ENCODE data around the gene PRKCE.
"Not testable (repeated sequence)": the region's sequence is repeated elsewhere in the genome, so short reads cannot be mapped to it uniquely, and the experiment has no call there.

The PRKCE gene

DNA sequence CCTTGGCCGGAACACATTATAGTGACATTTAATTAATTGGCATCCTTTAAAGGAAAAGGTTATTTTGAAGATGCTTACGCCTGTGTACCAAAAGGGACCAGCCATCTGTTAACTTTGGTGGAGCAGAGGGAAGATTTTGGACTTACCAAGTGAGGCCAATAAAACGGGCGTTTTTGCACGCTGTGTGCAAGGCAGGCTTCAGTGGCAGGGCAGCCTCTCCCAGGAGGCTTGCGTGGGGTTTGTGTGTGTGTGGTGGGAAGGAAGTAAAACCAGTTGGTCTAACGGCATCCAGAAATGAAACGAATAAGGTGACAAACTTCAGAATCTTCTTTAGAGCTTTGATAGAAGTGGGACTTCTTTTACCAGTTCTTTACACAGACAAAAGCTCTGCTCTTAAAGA is 191.7 kb downstream of the PRKCE start:
- DNase-seq, result no peak

GRCh38 chr2:45844796-45845457 is 193.5 kb downstream of the PRKCE start:
- no peak for DNase-seq

DNA sequence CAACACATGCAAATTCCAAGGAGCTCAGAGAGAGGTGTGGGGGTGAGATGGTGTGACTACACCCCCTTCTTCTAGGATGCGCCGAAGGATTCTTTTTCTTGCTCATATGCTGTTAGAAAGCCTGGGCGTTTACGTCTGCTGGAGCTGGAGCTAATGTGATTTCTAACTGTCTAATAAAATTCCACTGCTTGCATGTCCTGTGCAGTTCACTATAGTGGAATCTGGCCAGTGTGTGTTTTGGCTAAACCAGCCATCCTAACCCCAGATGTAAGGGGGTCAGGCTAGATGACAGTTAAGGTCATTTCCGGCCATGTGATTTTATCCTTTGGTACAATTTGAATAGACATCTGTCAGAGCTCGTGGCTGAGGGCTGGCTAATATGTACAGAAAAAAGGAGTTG is 194.1 kb downstream of the PRKCE start:
- no peak for DNase-seq

DNA sequence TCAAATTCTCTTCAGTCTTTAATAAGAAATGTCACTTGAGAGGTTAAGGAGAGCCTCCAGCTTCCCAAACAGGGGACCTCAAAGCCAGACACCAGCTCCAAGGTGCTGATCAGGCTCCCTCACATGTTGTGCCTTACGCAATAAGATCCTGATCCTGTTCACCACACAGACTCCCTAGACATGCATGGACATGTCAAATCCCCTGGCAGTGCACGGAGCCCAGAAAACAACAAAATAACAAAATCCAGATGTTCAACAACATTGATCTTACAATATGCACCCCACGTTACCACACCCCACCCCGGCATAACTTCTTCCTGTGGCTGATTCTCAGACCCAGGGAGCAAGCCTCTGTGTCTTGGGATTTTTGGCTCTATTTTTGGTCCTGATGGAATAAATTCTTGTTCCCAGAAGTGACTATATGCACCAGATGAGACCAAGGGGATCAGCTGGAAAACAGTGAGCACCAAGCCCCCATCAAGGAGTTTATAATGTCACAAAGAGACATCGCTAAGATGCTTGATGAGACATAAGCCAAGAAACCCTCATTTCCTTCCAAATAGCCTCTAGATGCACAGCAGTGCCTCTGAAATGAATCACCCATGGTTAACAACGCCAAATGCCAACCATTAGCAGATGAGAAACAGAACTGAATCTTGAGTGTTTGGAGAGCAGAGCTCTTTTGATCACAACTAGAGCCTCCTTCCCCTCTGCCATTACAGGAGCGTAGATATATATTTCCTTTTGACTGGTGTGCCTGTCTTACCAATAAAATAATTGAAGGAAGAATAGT is 198.2 kb downstream of the PRKCE start:
- DNase-seq, result no peak

DNA sequence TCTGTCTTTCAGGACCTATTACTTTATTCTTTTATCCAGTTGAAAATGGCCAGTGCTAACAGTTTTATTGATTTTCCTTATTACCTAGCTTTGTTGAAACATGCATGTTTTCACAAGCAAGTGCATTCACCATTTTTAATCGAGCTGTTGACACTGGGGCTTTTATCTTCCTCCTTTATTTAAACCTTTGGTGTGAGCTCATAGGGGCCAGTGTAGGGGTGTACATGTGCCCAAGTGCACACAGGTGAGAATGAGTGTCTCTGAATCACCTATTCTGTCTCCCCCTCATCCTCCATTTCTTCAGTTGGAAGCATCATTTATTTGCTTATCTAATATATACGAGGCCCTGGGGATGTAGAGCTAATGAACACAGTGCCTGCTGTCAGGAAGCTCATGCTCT is 199.1 kb downstream of the PRKCE start:
- DNase-seq, result peak; percentile 51 to 62

- DNase-seq, result no peak
Observed at GRCh38 chr2:45851111-45851510, 199.6 kb downstream of the PRKCE start.

DNA sequence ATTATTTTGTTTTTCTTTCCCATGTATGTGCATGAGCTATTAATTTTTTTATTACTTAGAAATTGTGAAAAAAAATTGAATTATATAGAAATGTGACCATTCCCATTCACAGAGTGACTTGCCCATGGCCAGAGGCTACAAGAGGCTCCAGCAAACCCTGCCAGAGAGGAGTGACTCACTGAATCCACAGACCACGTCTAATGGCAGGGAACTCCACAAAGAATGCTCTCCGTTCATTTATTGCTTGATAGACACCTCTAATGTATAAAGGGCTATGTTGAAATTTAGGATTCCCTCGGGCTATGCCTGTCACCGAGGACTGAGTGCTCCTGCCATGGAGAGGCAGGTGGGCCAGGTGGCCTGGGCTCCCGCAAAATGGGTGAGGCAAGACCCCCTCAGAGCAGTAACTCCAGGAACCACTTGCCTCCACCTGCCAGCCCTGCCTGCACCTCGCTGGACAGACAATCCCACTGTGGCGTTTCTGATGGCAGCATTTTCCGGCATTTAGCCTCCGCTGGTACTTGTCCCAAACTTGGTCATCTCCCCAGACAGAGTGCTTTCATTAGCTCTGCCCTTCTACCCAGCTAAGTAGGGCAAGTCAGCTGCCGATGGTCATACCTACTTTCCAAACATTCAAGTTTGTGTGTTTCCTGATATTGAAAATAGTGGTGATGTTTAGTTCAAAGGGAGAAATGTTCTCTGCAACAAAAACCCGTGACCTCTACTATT is 200.3 kb downstream of the PRKCE start:
- DNase-seq, result no peak

DNA sequence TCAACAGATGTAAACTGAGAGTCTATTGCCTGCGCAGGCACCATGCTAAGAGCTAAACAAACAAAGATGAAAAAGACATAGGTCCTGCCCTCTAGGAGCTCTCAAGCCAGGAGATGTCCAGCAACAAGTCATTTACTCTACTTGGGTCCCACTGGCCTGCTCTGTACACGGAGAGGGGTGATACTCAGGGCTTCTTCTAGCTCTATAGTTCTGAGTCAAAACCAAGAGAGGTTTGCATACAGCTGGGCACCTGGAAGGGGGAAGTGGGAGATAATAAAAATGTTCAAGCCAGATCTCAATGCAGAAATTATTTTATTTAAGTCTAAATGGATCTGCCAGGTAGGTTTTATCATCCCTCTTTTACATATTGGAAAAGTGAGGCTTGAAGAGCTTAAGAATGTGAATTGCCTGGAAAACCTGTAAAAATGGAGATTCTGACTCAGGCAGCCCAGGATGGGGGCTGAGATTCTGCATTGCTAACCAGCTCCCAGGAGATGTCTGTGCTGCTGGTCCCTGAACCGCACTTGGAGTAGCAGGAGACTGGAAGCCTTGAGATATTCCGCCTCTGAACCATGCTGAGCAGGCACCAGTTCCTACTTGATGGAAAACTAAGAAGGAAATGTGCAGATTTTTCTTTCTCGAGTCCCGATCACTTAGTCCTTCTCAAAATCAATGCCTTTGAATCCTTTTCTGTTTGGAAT is 201.1 kb downstream of the PRKCE start:
- DNase-seq, result peak; percentile 69 to 75

DNA sequence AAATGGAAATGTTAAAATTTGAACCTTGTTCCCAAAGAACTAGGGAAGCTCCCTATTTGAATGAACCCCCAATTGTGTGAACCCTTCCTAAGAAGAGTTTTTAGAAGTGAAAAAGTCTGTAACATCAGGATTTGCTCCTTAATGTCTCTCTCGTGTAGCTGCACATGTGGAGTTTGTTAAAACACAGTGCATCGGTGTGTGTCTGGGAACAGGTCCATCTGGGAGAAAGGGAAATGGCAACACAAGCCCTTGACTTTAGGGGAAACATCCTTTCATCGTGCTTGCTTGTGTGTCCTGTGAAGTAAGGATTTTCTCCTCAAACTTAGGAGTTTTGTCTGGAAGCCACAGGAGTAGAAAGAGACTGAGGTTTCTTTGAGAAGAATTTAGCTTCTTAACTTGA is 203.9 kb downstream of the PRKCE start:
- DNase-seq, result no peak

DNA sequence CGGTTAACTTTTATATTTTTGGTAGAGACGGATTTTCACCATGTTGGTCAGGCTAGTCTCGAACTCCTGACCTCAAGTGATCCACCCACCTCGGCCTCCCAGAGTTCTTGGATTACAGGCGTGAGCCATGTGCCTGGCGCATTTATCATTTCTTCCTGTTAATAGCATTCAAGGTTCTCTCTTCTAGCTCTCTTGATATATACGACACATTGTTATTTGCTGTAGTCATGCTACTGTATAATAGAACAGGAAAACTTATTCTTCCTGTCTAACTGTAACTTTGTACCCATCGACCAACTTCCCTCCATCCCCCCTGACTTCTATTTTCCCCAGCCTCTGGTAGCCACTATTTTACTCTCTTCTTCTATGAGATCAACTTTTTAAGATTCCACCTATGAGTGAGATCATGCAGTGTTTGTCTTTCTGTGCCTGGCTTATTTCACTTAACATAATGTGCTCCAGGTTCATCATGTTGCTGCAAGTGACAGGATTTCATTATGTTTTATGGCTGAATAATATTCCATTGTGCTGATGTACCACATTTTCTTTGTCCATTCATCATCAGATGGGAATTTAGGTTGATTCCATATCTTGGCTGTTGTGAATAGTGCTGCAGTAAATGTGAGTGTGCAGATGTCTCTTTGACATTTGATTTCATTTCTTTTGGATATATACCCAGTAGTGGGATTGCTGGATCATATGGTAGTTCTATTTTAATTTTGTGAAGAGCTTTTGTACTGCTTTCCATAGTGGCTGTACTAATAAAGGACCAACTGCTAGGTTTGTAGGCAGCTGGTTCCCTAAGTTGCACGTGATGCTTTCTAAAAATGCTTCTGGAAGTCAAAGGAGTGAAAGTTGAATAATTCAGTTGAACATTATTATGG is 205.2 kb downstream of the PRKCE start:
- DNase-seq, result no peak

GRCh38 chr2:45857275-45857609 is 205.8 kb downstream of the PRKCE start:
- DNase-seq, result no peak

- no peak for DNase-seq
Observed at GRCh38 chr2:45857867-45858520, 206.5 kb downstream of the PRKCE start.

DNA sequence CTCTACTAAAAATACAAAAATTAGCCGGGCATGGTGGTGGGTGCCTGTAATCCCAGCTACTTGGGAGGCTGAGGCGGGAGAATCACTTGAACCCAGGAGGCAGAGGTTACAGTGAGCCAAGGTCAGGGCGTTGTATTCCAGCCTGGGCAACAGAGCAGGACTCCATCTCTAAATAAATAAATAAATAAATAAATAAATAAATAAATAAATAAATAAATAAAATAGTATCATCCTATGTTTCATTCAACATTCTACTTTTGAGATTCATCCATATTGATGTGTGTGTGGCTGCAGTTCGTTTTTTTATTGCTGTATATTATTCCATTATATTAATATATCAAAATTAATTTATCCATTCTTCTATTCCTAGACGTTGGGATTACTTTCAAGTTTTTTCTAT is 207.4 kb downstream of the PRKCE start:
- DNase-seq, result not testable (repeated sequence)

GRCh38 chr2:45859682-45860081 is 208.2 kb downstream of the PRKCE start:
- no peak for DNase-seq

- DNase-seq, result no peak
Observed at GRCh38 chr2:45860136-45861121, 209.0 kb downstream of the PRKCE start.

DNA sequence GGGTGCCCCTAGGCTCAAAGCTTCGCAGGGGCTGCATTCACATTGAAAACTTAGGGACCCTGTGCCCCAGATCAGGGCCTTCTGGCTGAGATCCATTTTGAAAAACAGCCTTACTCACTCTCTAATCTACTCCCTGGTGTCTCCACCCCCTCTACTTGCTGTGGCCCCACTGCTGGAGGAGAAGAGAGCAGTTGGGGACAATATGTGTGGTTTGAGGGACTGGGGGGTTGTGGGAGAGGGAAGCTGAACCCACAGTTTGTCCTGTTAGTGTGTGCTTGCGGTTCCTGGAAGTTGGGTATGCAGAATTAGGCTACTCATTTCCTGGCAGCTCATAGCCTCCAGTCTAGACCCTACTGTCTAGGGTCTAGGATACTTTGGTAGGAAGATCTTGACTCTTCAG is 211.4 kb downstream of the PRKCE start:
- no peak for DNase-seq

DNA sequence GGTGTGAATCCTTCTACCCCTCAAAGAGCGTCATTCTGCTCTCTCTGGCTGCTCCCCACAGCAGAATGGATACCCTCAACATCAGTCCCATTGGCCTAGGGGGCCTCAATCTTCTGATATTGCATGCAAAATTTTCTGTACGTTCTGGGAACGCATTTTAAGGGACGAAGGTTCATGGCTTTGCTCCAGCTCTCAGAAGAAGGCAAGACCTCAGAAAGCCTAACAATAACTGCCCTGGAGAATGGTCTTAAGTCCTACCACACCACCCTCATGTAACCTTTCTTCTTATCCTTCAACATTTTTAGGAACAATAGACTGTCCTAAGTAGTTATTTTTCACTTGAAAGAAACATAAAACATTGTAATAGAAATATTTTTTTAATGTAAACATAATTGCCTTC is 212.6 kb downstream of the PRKCE start:
- no peak for DNase-seq

GRCh38 chr2:45867349-45867748 is 215.9 kb downstream of the PRKCE start:
- DNase-seq, result no peak

GRCh38 chr2:45867800-45868199 is 216.3 kb downstream of the PRKCE start:
- no peak for DNase-seq

GRCh38 chr2:45869165-45869501 is 217.7 kb downstream of the PRKCE start:
- DNase-seq, result no peak

GRCh38 chr2:45871025-45871424 is 219.6 kb downstream of the PRKCE start:
- DNase-seq, result no peak
